Activated effector memory CD4-positive, alpha-beta T cell treated with Interleukin-2 at 50 U/mL for 16 hours (primary cell): ENCODE results near the gene ARHGAP22.

Experiments
- DNase-seq: peaks from one replicate; pipeline ENCODE4 v3.0.0-alpha.2; 2020

The ARHGAP22 gene

GRCh38 chr10:48495282-48496045, 109.4 kb downstream of the ARHGAP22 start:
- DNase-seq = no peak

DNA sequence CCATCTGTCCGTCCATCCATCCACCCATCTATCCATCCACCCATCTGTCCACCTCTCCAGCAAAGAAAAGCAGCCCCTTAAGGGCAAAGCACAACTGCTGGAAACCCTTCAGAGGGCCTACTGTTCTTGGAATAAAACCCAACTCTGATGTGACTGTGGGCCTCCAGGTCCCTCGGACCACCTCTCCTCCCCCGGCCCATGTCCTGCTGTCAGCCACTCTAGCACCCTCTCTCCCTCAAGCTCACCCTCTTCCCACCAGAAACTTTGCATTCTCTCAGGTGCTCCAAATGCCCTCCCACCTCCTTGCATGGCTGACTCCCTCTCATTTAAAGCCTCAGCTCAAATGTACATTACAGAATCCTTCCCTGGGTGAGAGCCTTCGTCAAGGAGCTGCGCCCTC, 110.3 kb downstream of the ARHGAP22 start:
- DNase-seq = no peak

GRCh38 chr10:48494073-48494472, 110.8 kb downstream of the ARHGAP22 start:
- DNase-seq = no peak

- no peak for DNase-seq
These were observed 111.6 kb downstream of the ARHGAP22 start for GRCh38 chr10:48493083-48493871.

GRCh38 chr10:48492201-48492600, 112.7 kb downstream of the ARHGAP22 start:
- no peak for DNase-seq

GRCh38 chr10:48491392-48492139, 113.3 kb downstream of the ARHGAP22 start:
- no peak for DNase-seq

DNA sequence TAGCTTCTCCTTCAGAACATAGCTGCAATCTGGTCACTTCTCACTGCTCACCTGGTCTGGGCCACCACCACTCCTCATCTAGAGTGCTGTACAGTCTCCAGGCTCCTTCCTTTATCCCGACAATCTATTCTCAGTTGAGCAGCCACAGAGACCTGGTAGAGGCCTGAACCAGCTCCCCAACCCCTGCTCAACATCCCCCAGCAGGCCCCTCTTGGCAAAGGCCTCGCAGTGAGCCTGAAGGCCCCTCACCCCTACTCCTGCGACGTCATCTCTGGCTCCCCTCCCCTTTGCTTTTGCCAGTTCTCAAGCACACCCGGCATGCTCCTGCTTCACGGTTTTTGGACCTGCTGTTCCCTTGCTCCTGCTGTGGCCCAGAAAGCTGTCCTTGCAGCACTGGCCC, 113.9 kb downstream of the ARHGAP22 start:
- DNase-seq = no peak

GRCh38 chr10:48490571-48490940, 114.3 kb downstream of the ARHGAP22 start:
- no peak for DNase-seq

- no peak for DNase-seq
These were observed 115.8 kb downstream of the ARHGAP22 start for GRCh38 chr10:48489099-48489498.

DNA sequence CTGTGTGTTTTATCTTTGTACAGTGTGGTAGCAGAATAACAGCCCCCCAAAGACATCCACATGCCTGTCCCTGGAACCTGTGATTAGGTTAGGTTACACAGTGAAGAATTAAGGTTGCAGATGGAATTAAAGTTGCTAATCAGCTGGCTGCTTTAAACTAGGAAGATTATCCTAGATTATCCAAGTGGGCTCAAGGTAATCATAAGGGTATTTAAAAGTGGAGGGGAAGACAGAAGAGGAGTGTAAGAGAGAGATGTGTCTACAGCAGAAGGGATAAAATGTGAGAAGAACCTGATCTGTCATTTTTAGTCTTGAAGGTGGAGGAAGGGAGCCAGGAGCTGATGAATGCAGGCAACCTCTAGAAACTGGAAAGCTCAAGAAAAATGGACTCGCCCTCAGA, 117.6 kb downstream of the ARHGAP22 start:
- DNase-seq = no peak

DNA sequence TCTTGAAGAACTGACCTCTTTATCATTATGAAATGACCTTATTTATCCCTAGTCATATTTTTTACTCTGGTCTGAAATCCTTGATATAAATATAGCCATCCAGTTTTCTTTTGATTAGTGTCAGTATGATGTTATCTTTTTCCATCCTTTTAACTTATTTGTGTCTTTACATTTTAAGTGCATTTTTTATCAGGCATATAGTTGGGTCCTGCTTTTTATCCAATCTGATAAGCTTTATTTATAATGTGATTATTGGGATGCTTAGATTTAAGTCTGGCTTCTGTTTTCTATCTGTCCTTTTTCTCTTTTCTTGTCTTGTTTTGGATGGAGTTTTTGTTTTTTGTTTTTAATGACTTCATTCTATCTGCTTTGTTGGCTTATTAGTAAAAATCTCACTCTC, 119.2 kb downstream of the ARHGAP22 start:
- DNase-seq = no peak

DNA sequence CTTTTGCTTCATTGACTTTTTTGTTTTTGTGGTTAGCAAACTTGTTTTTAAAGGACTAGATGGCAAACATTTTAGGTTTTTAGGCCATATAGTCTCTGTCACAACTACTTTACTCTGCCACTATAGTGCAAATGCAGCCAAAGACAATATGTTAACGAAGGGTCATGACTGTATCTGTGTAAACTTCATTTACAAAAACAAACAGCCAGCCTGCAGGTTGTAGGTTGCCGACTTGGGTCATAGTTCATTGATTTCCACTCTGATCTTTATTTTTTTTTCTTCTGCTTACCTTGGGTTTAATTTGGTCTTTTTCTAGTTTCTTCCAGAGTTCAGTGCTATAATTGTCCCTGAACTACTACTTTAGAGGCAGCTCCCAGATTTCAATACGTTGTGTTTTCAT, 120.0 kb downstream of the ARHGAP22 start:
- DNase-seq = no peak

- DNase-seq = no peak
These were observed 122.7 kb downstream of the ARHGAP22 start for GRCh38 chr10:48482207-48482606.

- no peak for DNase-seq
These were observed 123.5 kb downstream of the ARHGAP22 start for GRCh38 chr10:48481385-48481784.

- no peak for DNase-seq
These were observed 124.2 kb downstream of the ARHGAP22 start for GRCh38 chr10:48480397-48481374.

- no peak for DNase-seq
These were observed 125.7 kb downstream of the ARHGAP22 start for GRCh38 chr10:48478980-48479811.

DNA sequence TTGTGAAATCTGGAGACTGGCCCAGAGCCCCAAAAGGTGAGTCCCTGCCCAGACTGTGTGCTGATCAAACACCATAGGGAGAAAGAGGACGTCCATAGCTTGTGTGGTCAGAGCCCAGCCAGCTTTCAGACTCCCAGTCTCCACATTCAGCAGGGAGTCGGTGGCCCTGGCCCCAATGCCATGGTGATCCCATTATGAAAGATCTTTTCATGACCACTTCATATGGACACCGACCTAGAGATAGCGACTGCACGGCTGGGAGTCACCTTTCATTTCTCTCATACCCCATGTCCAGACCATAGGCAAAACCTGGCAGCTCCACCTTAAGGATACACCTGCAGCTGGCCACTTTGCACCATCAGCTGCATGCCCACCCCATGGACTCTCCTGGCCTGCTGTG, 126.4 kb downstream of the ARHGAP22 start:
- no peak for DNase-seq

DNA sequence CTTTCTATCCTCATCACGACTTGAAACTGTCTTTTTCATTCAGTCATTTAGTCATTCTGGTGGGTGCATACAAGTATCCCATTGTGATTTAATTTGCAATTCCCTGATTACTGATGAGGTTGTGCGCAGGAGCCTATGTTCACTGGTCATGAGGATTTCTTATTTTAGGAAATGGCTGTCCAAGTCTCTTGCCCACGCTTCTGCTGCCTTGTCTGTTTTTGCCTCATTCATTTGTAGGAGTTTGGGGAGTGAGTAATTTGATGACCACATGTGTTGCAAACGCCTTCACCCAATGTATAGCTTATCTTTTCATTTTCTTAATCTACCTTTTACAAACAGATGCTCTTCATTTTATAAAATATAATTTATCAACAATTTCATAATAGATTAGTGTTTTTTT, 127.3 kb downstream of the ARHGAP22 start:
- no peak for DNase-seq

GRCh38 chr10:48477141-48477540, 127.7 kb downstream of the ARHGAP22 start:
- DNase-seq = no peak

- DNase-seq = no peak
These were observed 128.4 kb downstream of the ARHGAP22 start for GRCh38 chr10:48476279-48476982.

GRCh38 chr10:48475943-48476278, 129.0 kb downstream of the ARHGAP22 start:
- DNase-seq = no peak
